Myocyte (in vitro differentiated cells): ENCODE data around the gene ALG8. TPM values are rescaled to one million over a fixed set of nuclear protein-coding genes. Genes with fewer than 3 reads are reported as not detected.

Experiments used
- DNase-seq: peaks from one replicate; pipeline ENCODE4 v3.0.0-alpha.2; 2012; ENCODE audit warnings: low read depth
- total RNA-seq: library from RNA; depleted of rRNA; stranded (reverse); fragments of >200 nt; gene quantifications from 2 replicates; pipeline ENCODE4 v1.2.3, GENCODE V29; 2014

ALG8 gene
- total RNA-seq, 1 donor from 2014 or later, result 70.9 TPM

- DNase-seq, result no peak
Measured at GRCh38 chr11:78160557-78160956, 21.1 kb upstream of the ALG8 start.

DNA sequence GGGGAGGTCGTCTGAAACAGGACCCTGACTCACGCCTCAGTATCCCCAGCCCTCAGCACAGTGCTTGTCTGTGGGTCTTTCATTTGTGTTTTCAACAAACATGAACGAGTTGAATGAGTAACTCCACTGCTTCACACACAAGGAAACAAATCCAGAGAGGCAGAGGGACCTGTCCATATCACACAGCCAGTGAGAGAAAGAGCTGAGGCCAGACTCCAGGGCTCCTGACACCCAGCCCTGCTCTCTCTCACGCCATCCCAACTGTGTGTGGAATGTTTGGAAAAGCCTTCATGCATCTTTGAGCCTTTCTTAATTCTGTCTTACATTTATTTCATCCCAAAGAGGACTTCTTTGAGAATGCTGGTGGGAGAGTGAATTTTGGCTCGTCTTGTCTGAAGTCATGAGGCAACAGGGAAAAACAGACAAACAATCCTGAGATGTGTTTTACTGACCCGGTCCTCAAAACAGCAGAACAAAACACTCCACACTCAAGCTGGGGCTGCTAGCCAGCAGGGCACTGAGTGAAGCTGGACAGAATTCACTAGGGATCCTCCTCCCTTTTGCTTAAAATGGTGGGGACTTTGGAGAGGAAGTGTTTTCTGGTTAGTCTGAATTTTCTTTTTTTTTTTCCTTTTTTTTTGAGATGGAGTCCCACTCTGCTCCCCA lies 19.7 kb upstream of the ALG8 start:
- DNase-seq, result no peak

GRCh38 chr11:78156127-78156844 lies 16.9 kb upstream of the ALG8 start:
- DNase-seq, result no peak

DNA sequence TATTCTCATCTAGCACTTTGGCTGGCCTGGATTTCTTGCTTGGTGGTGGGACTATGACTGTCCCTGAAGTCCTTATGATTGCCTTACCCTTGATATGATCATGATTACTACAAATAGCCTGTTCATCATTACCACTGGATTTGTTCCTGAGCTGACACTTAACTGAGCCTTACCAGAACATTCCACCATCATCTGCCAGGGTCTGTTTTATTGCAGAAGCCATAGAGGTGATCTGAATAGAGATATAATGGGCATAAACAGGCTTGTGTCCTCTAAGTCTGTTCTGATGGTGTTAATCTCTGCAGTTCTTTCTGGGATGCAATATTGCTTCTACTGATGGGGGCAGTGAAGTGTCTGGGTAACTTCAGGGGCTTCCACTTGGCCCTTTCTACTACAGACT lies 12.4 kb upstream of the ALG8 start:
- no peak for DNase-seq

DNA sequence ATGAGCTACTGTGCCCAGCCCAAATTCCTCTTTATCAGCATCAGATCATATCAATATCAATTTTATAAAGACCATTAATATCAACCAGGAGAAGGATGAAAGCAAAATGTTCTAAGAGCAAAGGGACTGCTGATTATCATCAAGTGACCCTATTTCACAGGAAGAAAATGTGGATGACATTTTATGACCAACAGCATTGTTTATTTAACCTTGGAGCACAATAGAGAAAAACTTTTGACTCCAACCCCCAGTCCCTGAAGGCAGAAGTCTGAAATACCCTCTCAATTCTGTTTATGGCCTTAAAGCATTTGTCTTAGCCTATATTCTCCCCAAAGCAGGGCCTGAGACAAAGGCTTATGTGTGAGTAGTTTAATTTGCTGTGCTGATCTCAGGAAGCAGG lies 11.3 kb upstream of the ALG8 start:
- DNase-seq, result no peak

DNA sequence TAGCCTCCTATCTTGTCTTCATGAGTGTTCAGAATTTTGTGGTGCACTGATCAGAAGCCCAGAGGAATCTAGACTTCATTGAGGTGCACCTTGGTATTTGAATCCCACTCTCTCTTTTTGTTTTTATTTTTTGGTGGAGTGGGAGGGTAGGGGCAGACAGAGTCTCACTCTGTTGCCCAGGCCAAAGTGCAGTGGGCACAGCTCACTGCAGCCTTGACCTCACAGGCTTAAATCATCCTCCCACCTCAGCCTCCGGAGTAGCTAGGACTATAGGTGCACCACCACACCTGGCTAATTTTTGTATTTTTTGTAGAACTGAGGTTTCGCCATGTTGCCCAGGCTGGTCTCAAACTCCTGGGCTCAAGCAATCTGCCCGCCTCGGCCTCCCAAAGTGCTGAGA lies 10.9 kb upstream of the ALG8 start:
- DNase-seq, result no peak

- peak; percentile 29 for DNase-seq
Measured at GRCh38 chr11:78149646-78150045, 10.2 kb upstream of the ALG8 start.

GRCh38 chr11:78147807-78148206 lies 8.4 kb upstream of the ALG8 start:
- no peak for DNase-seq

DNA sequence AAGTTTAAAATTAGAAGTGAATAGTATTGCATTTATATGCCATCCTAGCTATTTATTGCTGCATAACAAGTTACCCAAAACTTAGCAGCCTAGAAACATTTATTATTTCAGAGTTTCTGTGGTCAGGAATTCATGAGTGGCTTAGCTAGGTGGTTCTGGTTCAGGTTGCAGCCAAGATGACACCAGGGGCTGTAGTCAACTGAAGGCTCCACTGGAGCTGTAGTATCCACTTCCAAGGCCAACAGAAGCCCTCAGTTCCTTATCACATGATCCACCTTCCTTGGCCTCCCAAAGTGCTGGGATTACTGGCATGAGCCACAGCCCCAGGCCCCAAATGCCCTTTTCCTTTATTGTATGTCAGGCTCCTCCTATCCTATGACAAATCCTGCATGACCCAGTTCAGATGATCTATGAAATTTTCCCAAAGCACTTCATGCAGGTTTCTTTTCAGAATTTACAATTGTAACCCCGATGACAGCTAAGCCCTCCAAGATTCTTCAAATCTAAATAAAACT lies 6.1 kb upstream of the ALG8 start:
- no peak for DNase-seq

- DNase-seq, result no peak
Measured at GRCh38 chr11:78140392-78141077, 1.1 kb upstream of the ALG8 start.

GRCh38 chr11:78138694-78139421 lies 568 bp downstream of the ALG8 start:
- DNase-seq, result peak; percentile 15

DNA sequence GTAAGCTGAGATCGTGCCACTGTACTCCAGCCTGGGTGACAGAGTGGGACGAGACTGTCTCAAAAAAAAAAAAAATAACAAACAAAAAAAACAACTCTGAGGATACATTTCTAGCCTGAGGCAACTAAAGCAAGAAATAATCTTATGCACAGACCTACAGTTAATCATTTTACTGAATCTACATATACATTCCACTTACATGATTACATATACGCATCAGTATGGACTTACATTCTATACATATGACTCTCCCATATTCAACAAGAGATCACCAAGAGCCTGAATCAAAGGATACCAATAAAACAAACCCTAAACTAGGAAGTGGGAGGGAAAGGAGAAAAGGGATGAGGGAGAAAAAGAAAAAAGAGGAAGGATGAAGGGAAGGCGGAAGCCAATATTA lies 1.1 kb downstream of the ALG8 start:
- DNase-seq, result no peak

DNA sequence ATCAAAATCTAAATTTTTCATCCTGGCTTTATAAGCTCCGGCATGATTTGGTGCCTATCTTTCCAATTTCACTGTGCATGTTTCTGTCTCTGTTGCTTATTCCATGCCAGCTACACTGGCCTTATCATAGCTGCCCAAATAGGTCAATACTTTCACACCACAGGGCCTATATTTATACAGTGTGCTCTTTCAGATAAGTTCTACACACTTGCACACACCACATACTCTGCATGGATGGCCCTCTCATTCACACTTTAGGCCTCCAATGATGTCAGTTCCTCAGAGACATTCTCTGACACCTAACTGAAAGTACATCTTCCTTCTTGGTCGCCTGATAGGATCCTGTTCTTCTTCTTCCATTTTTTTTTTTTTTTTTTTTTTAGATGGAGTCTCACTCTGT lies 7.0 kb downstream of the ALG8 start:
- no peak for DNase-seq

- DNase-seq, result no peak
Measured at GRCh38 chr11:78131956-78132355, 7.5 kb downstream of the ALG8 start.

- no peak for DNase-seq
Measured at GRCh38 chr11:78127403-78127802, 12.0 kb downstream of the ALG8 start.

DNA sequence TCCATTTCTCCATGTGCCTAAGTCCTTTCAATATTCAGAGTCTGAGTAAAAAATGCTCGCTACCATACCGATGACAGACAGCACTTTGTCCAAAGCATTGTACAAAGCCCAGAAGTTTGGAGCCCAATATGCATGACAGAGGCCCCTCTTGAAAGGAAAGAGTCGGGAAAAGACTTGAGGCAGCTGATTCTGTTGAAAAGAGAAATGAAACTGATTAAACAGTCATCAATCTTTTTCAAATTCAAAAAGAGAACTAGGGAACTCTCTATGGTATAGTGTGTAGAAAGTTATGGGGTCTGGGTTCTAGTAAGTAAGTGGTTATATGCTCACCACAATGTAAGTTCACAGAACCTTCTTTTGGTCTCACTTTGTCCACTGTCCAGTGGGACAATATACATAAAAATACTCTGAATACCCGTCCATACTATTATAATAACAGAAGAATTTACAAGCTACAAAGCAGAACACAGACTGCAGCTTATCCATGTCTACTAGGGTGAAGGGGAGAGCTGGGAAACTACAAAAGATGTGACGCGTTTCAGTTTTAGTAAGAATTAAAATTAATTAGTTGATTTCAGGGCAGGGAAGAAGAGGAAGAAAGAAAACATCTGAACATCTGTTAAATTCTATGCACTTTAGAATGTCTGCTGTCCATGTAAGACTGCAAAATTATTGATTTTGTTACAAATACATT lies 26.7 kb downstream of the ALG8 start:
- DNase-seq, result no peak

GRCh38 chr11:78111298-78111697 lies 28.1 kb downstream of the ALG8 start:
- no peak for DNase-seq

DNA sequence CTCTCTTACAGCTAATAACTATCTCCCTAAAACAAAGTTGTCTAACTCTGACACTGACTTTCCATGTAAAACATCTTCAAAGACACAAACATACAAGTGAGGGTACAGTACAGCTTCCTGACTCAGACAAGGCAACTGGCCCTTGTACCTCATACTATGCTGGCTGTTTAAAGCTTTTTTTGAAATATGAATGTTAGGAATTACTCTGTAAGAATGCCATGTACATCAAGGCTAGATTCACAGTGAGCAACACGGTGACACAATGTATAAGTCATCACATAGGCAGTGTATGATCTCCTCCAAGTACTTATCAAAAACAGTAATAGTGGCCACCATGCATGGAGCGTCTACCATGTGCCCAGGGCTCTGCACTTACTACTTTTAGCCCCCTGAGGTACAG lies 28.6 kb downstream of the ALG8 start:
- DNase-seq, result no peak

DNA sequence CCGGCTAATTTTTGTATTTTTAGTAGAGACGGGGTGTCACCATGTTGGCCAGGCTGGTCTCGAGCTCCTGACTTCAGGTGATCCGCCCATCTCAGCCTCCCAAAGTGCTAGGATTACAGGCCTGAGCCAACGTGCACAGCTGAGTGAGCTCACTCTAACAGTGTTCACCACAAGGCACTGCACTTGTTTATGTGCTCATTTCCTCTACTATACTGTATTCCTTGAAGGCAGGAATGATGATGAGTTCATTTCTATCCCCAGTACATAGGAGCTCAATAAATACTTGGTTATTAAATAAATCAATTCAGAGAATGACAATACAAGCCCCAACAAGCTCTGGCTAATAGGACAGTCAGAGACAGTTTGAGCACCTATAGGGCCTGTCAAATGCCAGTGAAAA lies 29.1 kb downstream of the ALG8 start:
- no peak for DNase-seq

GRCh38 chr11:78109081-78110015 lies 30.1 kb downstream of the ALG8 start:
- peak; percentile 69 for DNase-seq
